ENCODE results near the gene TRIP4.

TRIP4 gene

GRCh38 chr15:64460206-64460723 lies 72.6 kb downstream of the TRIP4 start, which contains the start of gene ZNF609:
Gene ZNF609, plus strand, starts transcription at chr15:64460578. Its CDS starts 38,842 bp downstream, at chr15:64499420.
- peak within 1 kb of the TSS; percentile 80 to 87 for H3K4me3 ChIP-seq (ENCODE audit: insufficient read depth in 1 of 2, low read depth in 1 of 2, low read length in 2 of 2)
- peak within 1 kb of the TSS; percentile 84 for H2BK5ac ChIP-seq (ENCODE audit: low read depth, low read length, poor library complexity, severe bottlenecking)
- peak within 1 kb of the TSS; percentile 90 for H3K9ac ChIP-seq (ENCODE audit: low read length)
- H3K79me1 ChIP-seq (replicated peaks; ENCODE audit: low read length, poor library complexity, severe bottlenecking) = peaks cover 2% of the 10 kb centered on the region
- peak within 1 kb of the TSS; percentile 46 for H4K8ac ChIP-seq (ENCODE audit: low read length)
- WGBS = 3% methylated on average over 33 of the region's 45 CpGs
- no peak within 1 kb of the TSS for H2AK5ac ChIP-seq (ENCODE audit: low read length, severe bottlenecking)
- H4K91ac ChIP-seq (ENCODE audit: low read length) = peak within 1 kb of the TSS; percentile 34
- peaks cover 4 to 27% of the 10 kb centered on the region in 2 experiments for H3K36me3 ChIP-seq (ENCODE audit: control insufficient read depth in 1 of 2, insufficient read depth in 2 of 2, low read depth in 1 of 2, low read length in 2 of 2)
- peak within 1 kb of the TSS; percentile 81 for H3K4me2 ChIP-seq (ENCODE audit: low read length, poor library complexity, severe bottlenecking)
- H3K14ac ChIP-seq (ENCODE audit: low read length in 2 of 2) = peak within 1 kb of the TSS in 1 of 2 experiments; percentile 88
- peak within 1 kb of the TSS; percentile 44 for H2AFZ ChIP-seq (ENCODE audit: low read depth, low read length)
- peak; percentile 95 for DNase-seq
- no peak within 1 kb of the TSS for H3K23ac ChIP-seq (ENCODE audit: low read length in 2 of 2)
- peak within 1 kb of the TSS in 1 of 2 experiments; percentile 52 for H3K4ac ChIP-seq (ENCODE audit: low read depth in 1 of 2, low read length in 2 of 2)
- H2BK12ac ChIP-seq (ENCODE audit: low read length in 2 of 2) = peak within 1 kb of the TSS in 1 of 2 experiments; percentile 21
- H2BK15ac ChIP-seq (ENCODE audit: low read depth, poor library complexity, severe bottlenecking) = peak within 1 kb of the TSS; percentile 64
- H2BK120ac ChIP-seq (ENCODE audit: low read depth, low read length) = peak within 1 kb of the TSS; percentile 82
- peak within 1 kb of the TSS; percentile 74 for H3K27ac ChIP-seq (ENCODE audit: low read length, poor library complexity, severe bottlenecking)
- H3K18ac ChIP-seq (ENCODE audit: low read depth in 1 of 2, low read length in 2 of 2) = peak within 1 kb of the TSS in 1 of 2 experiments; percentile 93
- peaks cover 6% of the 10 kb centered on the region for H3K4me1 ChIP-seq (ENCODE audit: control insufficient read depth, insufficient read depth, low read depth, low read length)
- no peaks in the 10 kb centered on the region for H3K27me3 ChIP-seq (ENCODE audit: control insufficient read depth in 1 of 2, insufficient read depth in 1 of 2, low read length in 2 of 2)
- no peaks in the 10 kb centered on the region for H3K9me3 ChIP-seq (ENCODE audit: control insufficient read depth, low read length)

- Histone ChIP-seq H3K14ac (ENCODE audit: low read length in 2 of 2) (peak overlapping the region in 1 of 2 experiments; percentile 88), H2BK120ac (ENCODE audit: low read depth, low read length) (peak overlapping the region; percentile 82), H3K79me1 (replicated peaks; ENCODE audit: low read length, poor library complexity, severe bottlenecking) (peaks cover 2% of the 10 kb centered on the region), H3K4me2 (ENCODE audit: low read length, poor library complexity, severe bottlenecking) (peak overlapping the region; percentile 81), H3K9ac (ENCODE audit: low read length) (peak overlapping the region; percentile 86), H3K9me3 (ENCODE audit: control insufficient read depth, low read length) (no peaks in the 10 kb centered on the region), H2AK5ac (ENCODE audit: low read length, severe bottlenecking) (no peak overlapping the region), H3K4me3 (ENCODE audit: insufficient read depth in 1 of 2, low read depth in 1 of 2, low read length in 2 of 2) (peak overlapping the region; percentile 80 to 87), H2BK12ac (ENCODE audit: low read length in 2 of 2) (peak overlapping the region in 1 of 2 experiments; percentile 21), H3K18ac (ENCODE audit: low read depth in 1 of 2, low read length in 2 of 2) (peak overlapping the region; percentile 52 to 93), H3K4ac (ENCODE audit: low read depth in 1 of 2, low read length in 2 of 2) (peak overlapping the region in 1 of 2 experiments; percentile 47), H2BK5ac (ENCODE audit: low read depth, low read length, poor library complexity, severe bottlenecking) (peak overlapping the region; percentile 84), H4K91ac (ENCODE audit: low read length) (peak overlapping the region; percentile 34), H3K27ac (ENCODE audit: low read length, poor library complexity, severe bottlenecking) (peak overlapping the region; percentile 69), H3K23ac (ENCODE audit: low read length in 2 of 2) (no peak overlapping the region), H3K4me1 (ENCODE audit: control insufficient read depth, insufficient read depth, low read depth, low read length) (peaks cover 6% of the 10 kb centered on the region), H2AFZ (ENCODE audit: low read depth, low read length) (no peak overlapping the region), H2BK15ac (ENCODE audit: low read depth, poor library complexity, severe bottlenecking) (peak overlapping the region; percentile 64), H4K8ac (ENCODE audit: low read length) (peak overlapping the region; percentile 46), H3K27me3 (ENCODE audit: control insufficient read depth in 1 of 2, insufficient read depth in 1 of 2, low read length in 2 of 2) (no peaks in the 10 kb centered on the region), H3K36me3 (ENCODE audit: control insufficient read depth in 1 of 2, insufficient read depth in 2 of 2, low read depth in 1 of 2, low read length in 2 of 2) (peaks cover 7 to 23% of the 10 kb centered on the region in 2 experiments)
- DNase-seq = peak; percentile 87
- 0% methylated on average over 9 of the region's 56 CpGs for WGBS
Measured at GRCh38 chr15:64460724-64461720, 73.4 kb downstream of the TRIP4 start.

- Histone ChIP-seq H2AFZ (ENCODE audit: low read depth, low read length) (no peak overlapping the region), H3K4me1 (ENCODE audit: control insufficient read depth, insufficient read depth, low read depth, low read length) (peaks cover 6% of the 10 kb centered on the region), H3K27me3 (ENCODE audit: control insufficient read depth in 1 of 2, insufficient read depth in 1 of 2, low read length in 2 of 2) (no peaks in the 10 kb centered on the region), H3K18ac (ENCODE audit: low read depth in 1 of 2, low read length in 2 of 2) (peak overlapping the region; percentile 52 to 80), H4K91ac (ENCODE audit: low read length) (no peak overlapping the region), H3K4me3 (ENCODE audit: insufficient read depth in 1 of 2, low read depth in 1 of 2, low read length in 2 of 2) (peak overlapping the region in 1 of 2 experiments; percentile 87), H3K27ac (ENCODE audit: low read length, poor library complexity, severe bottlenecking) (peak overlapping the region; percentile 69), H2BK5ac (ENCODE audit: low read depth, low read length, poor library complexity, severe bottlenecking) (no peak overlapping the region), H2BK15ac (ENCODE audit: low read depth, poor library complexity, severe bottlenecking) (no peak overlapping the region), H2BK12ac (ENCODE audit: low read length in 2 of 2) (peak overlapping the region in 1 of 2 experiments; percentile 11), H3K4me2 (ENCODE audit: low read length, poor library complexity, severe bottlenecking) (peak overlapping the region; percentile 81), H3K79me1 (replicated peaks; ENCODE audit: low read length, poor library complexity, severe bottlenecking) (peaks cover 3% of the 10 kb centered on the region), H3K4ac (ENCODE audit: low read depth in 1 of 2, low read length in 2 of 2) (peak overlapping the region in 1 of 2 experiments; percentile 47), H3K36me3 (ENCODE audit: control insufficient read depth in 1 of 2, insufficient read depth in 2 of 2, low read depth in 1 of 2, low read length in 2 of 2) (peaks cover 7 to 16% of the 10 kb centered on the region in 2 experiments), H3K9me3 (ENCODE audit: control insufficient read depth, low read length) (no peaks in the 10 kb centered on the region), H2BK120ac (ENCODE audit: low read depth, low read length) (no peak overlapping the region), H3K23ac (ENCODE audit: low read length in 2 of 2) (no peak overlapping the region), H4K8ac (ENCODE audit: low read length) (no peak overlapping the region), H3K14ac (ENCODE audit: low read length in 2 of 2) (peak overlapping the region in 1 of 2 experiments; percentile 23), H3K9ac (ENCODE audit: low read length) (peak overlapping the region; percentile 86), H2AK5ac (ENCODE audit: low read length, severe bottlenecking) (peak overlapping the region; percentile 35)
- DNase-seq = no peak
- WGBS = 1% methylated on average over 5 of the region's 5 CpGs
Measured at GRCh38 chr15:64461721-64462162, 74.1 kb downstream of the TRIP4 start.

GRCh38 chr15:64462492-64462891 lies 74.9 kb downstream of the TRIP4 start:
- Histone ChIP-seq H3K4me2 (ENCODE audit: low read length, poor library complexity, severe bottlenecking) (no peak overlapping the region), H4K91ac (ENCODE audit: low read length) (no peak overlapping the region), H3K79me1 (replicated peaks; ENCODE audit: low read length, poor library complexity, severe bottlenecking) (peaks cover 4% of the 10 kb centered on the region), H2AK5ac (ENCODE audit: low read length, severe bottlenecking) (no peak overlapping the region), H3K36me3 (ENCODE audit: control insufficient read depth in 1 of 2, insufficient read depth in 2 of 2, low read depth in 1 of 2, low read length in 2 of 2) (peaks cover 7 to 12% of the 10 kb centered on the region in 2 experiments), H3K9ac (ENCODE audit: low read length) (peak overlapping the region; percentile 86), H3K9me3 (ENCODE audit: control insufficient read depth, low read length) (no peaks in the 10 kb centered on the region), H3K27ac (ENCODE audit: low read length, poor library complexity, severe bottlenecking) (no peak overlapping the region), H3K4ac (ENCODE audit: low read depth in 1 of 2, low read length in 2 of 2) (no peak overlapping the region), H2BK15ac (ENCODE audit: low read depth, poor library complexity, severe bottlenecking) (no peak overlapping the region), H3K4me3 (ENCODE audit: insufficient read depth in 1 of 2, low read depth in 1 of 2, low read length in 2 of 2) (peak overlapping the region in 1 of 2 experiments; percentile 87), H3K4me1 (ENCODE audit: control insufficient read depth, insufficient read depth, low read depth, low read length) (peaks cover 8% of the 10 kb centered on the region), H2AFZ (ENCODE audit: low read depth, low read length) (no peak overlapping the region), H3K18ac (ENCODE audit: low read depth in 1 of 2, low read length in 2 of 2) (no peak overlapping the region), H3K23ac (ENCODE audit: low read length in 2 of 2) (no peak overlapping the region), H2BK5ac (ENCODE audit: low read depth, low read length, poor library complexity, severe bottlenecking) (no peak overlapping the region), H2BK120ac (ENCODE audit: low read depth, low read length) (no peak overlapping the region), H2BK12ac (ENCODE audit: low read length in 2 of 2) (no peak overlapping the region), H3K27me3 (ENCODE audit: control insufficient read depth in 1 of 2, insufficient read depth in 1 of 2, low read length in 2 of 2) (no peaks in the 10 kb centered on the region), H3K14ac (ENCODE audit: low read length in 2 of 2) (no peak overlapping the region), H4K8ac (ENCODE audit: low read length) (no peak overlapping the region)
- DNase-seq = no peak
